Stimulated activated CD8-positive, alpha-beta memory T cell treated with anti-CD3 and anti-CD28 coated beads, Interleukin-4, amount 100 ng/mL, for 24 hours (primary cell): Measurements from ENCODE around the gene E2F8.
A peak's percentile ranks its signal among the peaks of the same experiment; 100 is the strongest.
"Not testable (repeated sequence)": the region's sequence is repeated elsewhere in the genome, so short reads cannot be mapped to it uniquely, and the experiment has no call there.

Experiments
- DNase-seq: peaks from one replicate; pipeline ENCODE4 v3.0.0-alpha.2; 2020; ENCODE audit warnings: low read depth

Gene E2F8

GRCh38 chr11:19240420-19241259 is at the start of gene E2F8:
TSS of gene E2F8 (minus strand) at chr11:19240945. CDS start at chr11:19240121, 824 bp downstream.
- DNase-seq = peak; percentile 78

- no peak for DNase-seq
These were observed 49.6 kb upstream of the E2F8 start for GRCh38 chr11:19290356-19290755.

- no peak for DNase-seq
These were observed 47.5 kb upstream of the E2F8 start for GRCh38 chr11:19288256-19288655.

- DNase-seq = no peak
These were observed 45.7 kb upstream of the E2F8 start for GRCh38 chr11:19286411-19286810.

- no peak for DNase-seq
These were observed 44.1 kb upstream of the E2F8 start for GRCh38 chr11:19284881-19285280.

GRCh38 chr11:19283991-19284390 is 43.2 kb upstream of the E2F8 start:
- DNase-seq = no peak

GRCh38 chr11:19281555-19281954 is 40.8 kb upstream of the E2F8 start:
- no peak for DNase-seq

GRCh38 chr11:19281041-19281440 is 40.3 kb upstream of the E2F8 start:
- DNase-seq = no peak

GRCh38 chr11:19279451-19279850 is 38.7 kb upstream of the E2F8 start:
- no peak for DNase-seq

- DNase-seq = no peak
These were observed 36.4 kb upstream of the E2F8 start for GRCh38 chr11:19276859-19277808.

- DNase-seq = no peak
These were observed 34.8 kb upstream of the E2F8 start for GRCh38 chr11:19275496-19275895.

- DNase-seq = not testable (repeated sequence)
These were observed 32.5 kb upstream of the E2F8 start for GRCh38 chr11:19273219-19273618.

GRCh38 chr11:19268909-19269308 is 28.2 kb upstream of the E2F8 start:
- DNase-seq = no peak

GRCh38 chr11:19267567-19267966 is 26.8 kb upstream of the E2F8 start:
- no peak for DNase-seq

- no peak for DNase-seq
These were observed 22.6 kb upstream of the E2F8 start for GRCh38 chr11:19263333-19263732.

GRCh38 chr11:19259487-19260345 is 19.0 kb upstream of the E2F8 start:
- peak; percentile 56 for DNase-seq

GRCh38 chr11:19258641-19259230 is 18.0 kb upstream of the E2F8 start:
- DNase-seq = no peak

GRCh38 chr11:19254441-19254840 is 13.7 kb upstream of the E2F8 start:
- not testable (repeated sequence) for DNase-seq

GRCh38 chr11:19253817-19254216 is 13.1 kb upstream of the E2F8 start:
- no peak for DNase-seq

- DNase-seq = no peak
These were observed 12.5 kb upstream of the E2F8 start for GRCh38 chr11:19253153-19253745.
